ENCODE data around the gene ZNF677.
"Not testable (repeated sequence)": the region's sequence is repeated elsewhere in the genome, so short reads cannot be mapped to it uniquely, and the experiment has no call there.

- TF ChIP-seq POLR2A (IDR thresholded peaks at IDR 0.05) = not testable (repeated sequence)
- TF ChIP-seq, protein P1, sequence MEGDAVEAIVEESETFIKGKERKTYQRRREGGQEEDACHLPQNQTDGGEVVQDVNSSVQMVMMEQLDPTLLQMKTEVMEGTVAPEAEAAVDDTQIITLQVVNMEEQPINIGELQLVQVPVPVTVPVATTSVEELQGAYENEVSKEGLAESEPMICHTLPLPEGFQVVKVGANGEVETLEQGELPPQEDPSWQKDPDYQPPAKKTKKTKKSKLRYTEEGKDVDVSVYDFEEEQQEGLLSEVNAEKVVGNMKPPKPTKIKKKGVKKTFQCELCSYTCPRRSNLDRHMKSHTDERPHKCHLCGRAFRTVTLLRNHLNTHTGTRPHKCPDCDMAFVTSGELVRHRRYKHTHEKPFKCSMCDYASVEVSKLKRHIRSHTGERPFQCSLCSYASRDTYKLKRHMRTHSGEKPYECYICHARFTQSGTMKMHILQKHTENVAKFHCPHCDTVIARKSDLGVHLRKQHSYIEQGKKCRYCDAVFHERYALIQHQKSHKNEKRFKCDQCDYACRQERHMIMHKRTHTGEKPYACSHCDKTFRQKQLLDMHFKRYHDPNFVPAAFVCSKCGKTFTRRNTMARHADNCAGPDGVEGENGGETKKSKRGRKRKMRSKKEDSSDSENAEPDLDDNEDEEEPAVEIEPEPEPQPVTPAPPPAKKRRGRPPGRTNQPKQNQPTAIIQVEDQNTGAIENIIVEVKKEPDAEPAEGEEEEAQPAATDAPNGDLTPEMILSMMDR (IDR thresholded peaks at IDR 0.05) = not testable (repeated sequence)
Observed at GRCh38 chr19:53211554-53211953, 43.1 kb downstream of the ZNF677 start.
